Measurements from ENCODE around the gene GPR141.

GPR141 gene

DNA sequence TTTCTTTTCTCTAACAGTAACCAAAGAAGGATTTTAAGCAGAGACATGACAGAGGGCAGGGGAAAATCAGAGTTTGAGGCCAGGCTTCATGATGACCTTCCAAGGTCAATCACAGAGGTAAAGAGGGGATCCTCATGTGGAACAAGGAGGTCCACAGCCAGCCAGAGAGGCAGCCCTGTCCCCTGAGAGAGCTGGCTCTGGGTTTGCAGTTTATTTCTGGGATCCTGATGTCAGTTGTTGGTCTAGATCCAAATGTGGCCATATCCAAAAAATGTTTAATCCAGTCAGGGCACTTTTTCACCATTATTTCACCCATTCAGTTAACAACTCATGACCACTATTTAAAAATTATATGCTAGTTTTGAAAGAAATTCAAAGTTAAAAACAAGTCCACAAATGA, 45.6 kb downstream of the GPR141 start:
- DNase-seq (ENCODE audit: insufficient read length, low spot score) (no peak), FAIRE-seq (no peak)

DNA sequence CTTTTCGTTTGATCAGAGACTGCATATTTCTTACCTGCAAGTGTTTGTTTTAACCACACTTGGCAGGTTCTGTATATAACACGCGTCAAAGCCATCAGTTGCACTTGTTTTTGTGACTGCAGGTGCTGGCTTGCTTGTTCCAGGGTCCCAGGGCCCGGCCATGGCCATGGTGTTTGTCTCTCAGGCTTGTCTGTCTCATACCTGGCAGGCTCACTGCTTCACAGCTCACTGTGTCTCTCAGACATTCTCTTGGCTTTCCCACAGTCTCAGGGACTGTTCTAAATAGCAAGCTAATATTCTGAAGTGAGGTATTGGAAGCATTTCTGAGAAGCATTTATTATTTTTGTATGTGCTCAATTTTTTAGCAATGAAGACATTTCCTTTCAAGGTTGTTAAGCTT, 46.9 kb downstream of the GPR141 start:
- FAIRE-seq = no peak

DNA sequence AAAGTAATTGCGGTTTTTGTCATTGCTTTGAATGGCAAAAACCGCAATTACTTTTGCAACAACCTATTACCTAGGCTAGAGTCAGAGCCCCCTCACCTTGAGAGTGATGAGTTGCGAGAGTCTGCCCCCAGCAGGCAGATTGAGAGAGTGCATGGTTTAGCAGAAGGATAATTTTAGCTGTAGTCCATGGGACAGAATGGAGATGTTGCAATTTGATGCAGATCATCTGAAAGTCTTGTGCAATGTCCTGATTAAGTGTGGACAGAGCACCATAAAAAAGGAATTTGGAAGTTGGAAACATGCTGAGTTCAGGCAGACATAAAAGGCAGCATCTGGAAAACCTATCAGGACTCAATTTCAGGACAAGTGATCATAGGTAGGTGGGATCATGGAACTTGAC, 48.7 kb downstream of the GPR141 start:
- DNase-seq (ENCODE audit: insufficient read length, low spot score) = no peak
- FAIRE-seq = no peak

More for the DNA sequence above, 46.9 kb downstream of the GPR141 start:
- DNase-seq (ENCODE audit: insufficient read length, low spot score) = no peak

DNA sequence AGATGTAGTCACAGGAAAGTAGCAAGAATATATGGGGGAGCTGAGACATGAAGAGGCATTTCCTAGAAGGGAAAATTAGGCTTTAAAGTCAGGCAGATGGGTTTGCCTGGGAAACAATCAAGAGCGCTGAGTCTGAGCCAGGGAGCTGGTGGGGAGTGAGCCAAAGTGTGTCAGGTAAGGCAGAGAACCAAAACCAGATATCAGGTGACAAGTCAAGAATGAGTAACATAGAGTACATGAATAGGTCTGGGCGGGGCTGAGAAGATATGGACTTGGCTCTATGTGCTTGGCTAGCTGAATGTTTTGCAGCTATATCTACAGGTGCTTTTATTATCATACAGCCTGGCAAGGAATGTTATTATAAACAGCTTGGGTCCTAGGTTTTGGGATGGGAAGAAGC, 49.3 kb downstream of the GPR141 start:
- DNase-seq (ENCODE audit: insufficient read length, low spot score) (no peak), FAIRE-seq (no peak)

DNA sequence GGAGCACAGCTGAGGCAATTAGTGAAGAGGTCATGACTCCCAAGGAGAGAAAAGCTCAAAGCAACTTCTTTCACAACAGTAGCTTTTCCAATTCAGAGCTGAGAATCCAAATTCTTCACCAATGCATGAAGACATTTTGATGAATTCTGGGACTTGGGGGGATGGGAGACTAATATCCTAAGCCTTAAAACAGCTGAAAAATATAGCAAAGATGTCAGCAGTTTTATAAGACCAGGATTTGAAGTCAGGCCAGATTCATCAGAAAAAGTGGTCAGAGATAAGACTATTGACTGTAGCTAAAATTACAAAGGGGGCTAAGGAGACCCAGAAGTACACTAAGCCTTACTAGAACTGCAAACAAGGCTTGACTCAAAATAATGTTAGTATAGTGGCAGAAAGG, 51.6 kb downstream of the GPR141 start:
- no peak for DNase-seq (ENCODE audit: insufficient read length, low spot score)
- no peak for FAIRE-seq

DNA sequence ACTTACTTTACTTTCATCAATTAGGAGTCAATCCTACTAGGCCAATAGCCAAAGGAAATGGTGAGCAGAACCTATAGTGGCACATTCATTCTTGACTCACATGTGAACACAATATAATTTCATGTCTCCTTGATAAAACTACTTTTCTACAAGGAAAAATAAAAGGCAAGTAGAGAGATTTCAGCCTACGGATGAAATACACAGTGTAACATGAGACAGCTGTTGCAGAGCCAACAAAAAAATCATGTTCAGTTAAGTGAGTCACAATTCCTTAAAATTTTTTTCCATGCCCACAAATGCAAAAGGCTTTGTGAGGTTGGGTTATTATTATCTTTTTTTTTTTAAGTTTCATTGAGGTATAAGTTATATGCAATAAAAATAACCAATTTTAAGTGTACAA, 54.8 kb downstream of the GPR141 start:
- DNase-seq (ENCODE audit: insufficient read length, low spot score) = no peak
- no peak for FAIRE-seq

DNA sequence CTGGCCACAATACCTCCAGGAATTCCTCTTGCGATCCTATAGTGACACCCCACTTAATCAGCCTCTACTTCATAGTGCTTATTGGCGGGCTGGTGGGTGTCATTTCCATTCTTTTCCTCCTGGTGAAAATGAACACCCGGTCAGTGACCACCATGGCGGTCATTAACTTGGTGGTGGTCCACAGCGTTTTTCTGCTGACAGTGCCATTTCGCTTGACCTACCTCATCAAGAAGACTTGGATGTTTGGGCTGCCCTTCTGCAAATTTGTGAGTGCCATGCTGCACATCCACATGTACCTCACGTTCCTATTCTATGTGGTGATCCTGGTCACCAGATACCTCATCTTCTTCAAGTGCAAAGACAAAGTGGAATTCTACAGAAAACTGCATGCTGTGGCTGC, 56.8 kb downstream of the GPR141 start:
- DNase-seq (ENCODE audit: insufficient read length, low spot score) = no peak
- no peak for FAIRE-seq

DNA sequence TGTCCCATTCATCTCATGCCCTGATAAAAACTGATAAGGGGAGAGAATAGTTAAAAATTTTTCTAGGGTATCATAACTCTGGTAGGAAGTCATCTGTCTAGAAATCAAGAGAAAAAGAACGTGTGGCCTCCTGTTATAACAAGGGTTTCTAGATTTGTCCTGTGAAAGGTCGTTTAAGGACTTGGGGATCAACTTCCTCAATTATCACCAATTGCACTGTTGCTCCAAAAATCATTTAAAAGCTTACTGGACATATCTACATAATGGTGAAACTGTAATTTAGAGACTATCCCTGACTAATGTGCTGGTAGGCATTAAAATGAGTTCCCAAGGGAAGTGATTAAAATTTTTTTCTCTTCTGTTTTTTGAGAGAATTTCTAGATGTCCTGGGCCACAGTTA, 58.2 kb downstream of the GPR141 start:
- FAIRE-seq (no peak), DNase-seq (ENCODE audit: insufficient read length, low spot score) (no peak)

DNA sequence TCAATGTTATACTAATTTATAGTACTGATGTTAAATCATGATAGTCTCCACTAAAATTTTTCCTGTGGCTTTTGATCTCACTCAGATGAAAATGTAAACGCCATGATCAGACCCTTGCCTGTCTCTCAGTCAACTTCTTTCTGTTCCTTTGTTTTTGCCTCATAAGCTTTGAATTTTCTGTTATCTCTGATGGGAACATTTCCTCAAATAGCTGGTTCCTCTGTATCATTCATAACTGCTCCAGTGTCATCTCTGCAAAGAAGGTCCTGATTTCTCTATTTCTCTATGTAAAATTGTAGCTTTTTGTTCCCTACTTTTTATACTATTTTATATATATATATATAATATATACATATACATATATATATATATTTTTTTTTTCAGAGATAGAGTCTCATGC, 67.5 kb downstream of the GPR141 start:
- no peak for FAIRE-seq
- no peak for DNase-seq (ENCODE audit: insufficient read length, low spot score)

DNA sequence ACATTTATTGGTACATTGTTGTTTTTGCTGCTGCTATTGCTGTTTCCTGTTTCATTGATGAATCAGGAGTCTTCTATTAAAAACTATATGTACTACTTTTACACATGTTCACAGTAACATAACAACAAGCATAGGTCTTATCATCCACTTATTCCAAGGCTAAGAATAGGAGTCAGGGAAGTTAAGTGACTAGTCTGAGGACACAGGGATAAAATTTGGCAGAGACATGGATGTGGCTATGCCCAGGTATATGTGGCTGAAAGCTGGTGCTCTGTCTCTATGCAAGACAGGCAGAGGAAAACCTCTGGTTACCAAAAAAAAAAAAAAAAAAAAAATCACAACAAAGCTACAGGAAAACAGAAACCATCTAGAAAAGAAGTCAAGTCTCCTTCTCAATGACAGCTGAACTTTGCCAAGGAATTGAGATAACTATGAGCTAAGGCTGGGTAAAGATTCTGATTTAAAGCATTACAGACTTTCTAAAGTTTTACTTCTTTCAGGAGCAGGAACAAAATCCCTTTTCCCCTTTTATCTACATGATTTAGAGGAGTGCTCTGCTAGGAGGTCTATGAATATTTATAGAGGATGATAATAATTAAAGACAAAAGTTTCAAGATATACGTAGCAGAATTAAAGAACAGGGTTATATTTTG, 70.0 kb downstream of the GPR141 start:
- no peak for FAIRE-seq
- DNase-seq (ENCODE audit: insufficient read length, low spot score) = no peak

DNA sequence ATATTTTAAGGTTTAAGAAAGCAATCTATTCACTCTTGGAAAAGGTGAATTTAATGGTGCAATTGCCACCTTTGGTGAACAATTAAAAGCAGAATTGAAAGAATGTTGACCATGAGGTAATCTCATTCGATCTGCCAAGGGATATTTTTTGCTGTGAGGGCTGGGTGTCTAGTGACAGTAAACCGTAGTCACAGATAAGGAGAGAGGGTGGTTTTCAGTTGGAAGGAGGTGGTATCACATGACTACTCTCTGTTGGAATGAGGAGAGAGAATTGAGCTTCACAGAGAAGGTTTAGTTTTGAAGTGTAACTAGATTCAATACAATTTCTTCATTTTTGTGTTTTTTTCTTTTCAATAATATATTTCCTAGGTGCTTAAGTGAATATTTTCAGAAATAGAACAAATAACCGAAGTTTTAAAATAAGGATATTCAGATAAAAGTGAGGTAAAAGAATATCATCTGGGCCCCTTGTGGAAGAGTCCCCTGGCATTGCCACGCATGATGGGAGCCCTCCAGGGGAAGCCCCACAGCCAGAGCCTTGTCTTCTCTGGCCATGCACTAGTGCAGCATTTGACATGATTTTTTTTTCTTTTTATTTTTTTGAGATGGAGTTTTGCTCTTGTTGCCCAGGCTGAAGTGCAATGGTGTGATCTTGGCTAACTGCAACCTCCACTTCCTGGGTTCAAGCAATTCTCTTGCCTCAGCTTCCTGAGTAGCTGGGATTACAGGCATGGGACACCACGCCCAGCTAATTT, 73.4 kb downstream of the GPR141 start:
- no peak for FAIRE-seq
- no peak for DNase-seq (ENCODE audit: insufficient read length, low spot score)

DNA sequence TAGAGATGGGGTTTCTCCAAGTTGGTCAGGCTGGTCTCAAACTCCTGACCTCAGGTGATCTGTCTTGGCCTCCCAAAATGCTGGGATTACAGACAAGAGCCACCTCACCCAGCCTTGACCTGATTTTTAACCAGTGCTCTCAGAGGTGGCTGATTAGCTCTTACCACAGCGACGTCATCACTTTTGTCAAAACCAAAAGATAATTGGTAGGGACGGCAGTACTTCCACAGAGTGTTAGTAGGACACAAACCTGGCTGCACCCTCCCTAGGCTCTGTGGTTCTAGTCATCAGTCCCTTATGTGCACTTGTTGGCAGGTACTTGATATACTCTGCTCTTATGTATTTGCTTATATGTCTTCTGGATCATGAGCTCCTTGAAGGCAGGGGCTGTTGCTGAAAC, 74.0 kb downstream of the GPR141 start:
- DNase-seq (ENCODE audit: insufficient read length, low spot score) (no peak), FAIRE-seq (no peak)

DNA sequence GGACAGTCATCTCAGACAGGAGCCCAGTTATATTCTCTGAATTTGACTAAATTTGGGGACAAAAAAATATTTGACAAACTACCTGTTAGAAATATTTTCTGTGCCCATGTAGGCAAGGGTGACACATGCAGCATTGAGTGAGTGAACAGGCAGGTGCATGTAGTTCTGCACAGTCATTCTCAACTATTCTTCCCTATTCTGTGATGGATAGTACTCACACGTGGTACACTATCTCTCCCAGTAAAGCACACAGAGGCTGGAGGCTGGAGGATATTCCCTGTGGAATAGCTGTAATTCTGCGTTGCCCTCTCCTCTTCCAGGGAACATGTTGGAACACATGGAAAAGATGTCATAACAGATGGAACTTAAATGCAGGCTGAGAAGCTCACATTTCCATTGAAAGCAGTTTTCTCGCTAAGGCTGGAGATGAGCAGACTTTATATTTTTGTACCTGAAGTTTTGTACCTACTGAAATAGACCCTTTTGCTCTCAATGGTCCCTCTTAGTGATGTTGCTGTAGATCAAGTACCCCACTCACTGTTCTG, 75.0 kb downstream of the GPR141 start:
- no peak for FAIRE-seq
- no peak for DNase-seq (ENCODE audit: insufficient read length, low spot score)

DNA sequence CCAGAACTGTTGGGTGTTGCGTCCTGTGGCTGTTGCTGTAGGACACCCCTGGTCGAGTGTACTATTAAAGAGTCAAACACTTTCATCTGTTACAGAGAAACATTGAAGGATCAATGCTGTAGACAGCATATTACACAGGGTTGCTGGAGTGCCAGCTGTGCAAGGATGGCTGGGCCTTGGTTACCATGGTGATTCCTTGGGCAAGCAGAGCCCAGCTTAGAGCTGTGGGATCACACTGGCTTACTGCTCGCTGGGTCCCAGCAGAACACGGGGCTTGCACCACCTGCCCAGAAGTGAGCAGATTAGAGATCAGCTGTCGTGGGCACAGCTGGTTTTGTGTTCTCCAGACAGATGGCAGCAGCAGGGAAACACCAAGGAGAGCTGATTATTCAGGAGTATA, 76.0 kb downstream of the GPR141 start:
- no peak for DNase-seq (ENCODE audit: insufficient read length, low spot score)
- FAIRE-seq = no peak

DNA sequence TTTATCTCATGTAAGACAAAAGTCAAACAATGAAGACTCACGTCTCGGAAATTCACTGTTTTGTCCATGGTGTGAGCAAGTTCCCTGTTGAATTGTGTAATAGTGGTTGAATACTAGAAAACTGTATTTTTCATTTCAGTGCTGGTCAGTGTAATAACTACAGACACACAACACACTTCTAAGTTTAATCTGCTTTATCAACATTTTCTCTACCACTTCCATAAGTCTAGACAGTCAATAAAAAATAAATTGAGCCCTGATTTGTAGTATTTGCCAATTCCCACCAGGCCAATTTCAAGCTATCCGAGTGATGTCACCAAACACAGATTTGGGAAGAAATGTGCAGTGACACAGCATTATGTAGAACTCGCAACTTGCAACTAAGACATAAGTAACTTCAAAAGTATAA, 81.9 kb downstream of the GPR141 start:
- FAIRE-seq (no peak), DNase-seq (ENCODE audit: insufficient read length, low spot score) (no peak)

DNA sequence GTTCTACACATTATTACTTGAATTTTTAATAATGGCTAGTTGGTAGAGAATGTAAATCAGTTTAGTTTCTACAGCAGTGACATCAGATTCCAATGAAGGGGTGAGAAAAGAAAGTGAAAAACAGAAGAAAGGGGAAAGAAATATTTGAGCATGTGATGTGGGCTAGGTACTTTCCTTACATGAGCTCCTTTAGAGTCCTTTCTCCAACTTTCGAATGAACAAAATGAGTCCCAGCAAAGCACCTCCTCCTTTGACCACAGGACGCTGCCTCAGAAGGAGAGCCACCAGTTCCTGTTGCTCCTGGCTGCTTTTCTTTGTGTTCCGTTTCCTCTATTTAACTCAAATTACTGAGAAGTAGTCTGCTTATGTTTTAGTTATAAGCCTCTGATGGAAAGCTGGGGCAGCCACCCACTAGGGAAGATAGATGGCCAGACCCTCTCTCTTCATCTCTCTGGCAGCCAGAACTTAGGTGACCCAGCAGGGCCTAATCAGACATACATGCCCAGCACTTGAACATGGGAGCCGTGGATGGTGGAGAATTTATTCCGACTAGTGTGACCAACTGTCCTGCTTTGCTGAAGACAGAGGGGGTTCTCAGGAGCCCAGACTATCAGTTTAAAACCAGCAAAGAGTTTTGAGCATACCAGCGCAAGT, 82.4 kb downstream of the GPR141 start:
- no peak for DNase-seq (ENCODE audit: insufficient read length, low spot score)
- FAIRE-seq = no peak

DNA sequence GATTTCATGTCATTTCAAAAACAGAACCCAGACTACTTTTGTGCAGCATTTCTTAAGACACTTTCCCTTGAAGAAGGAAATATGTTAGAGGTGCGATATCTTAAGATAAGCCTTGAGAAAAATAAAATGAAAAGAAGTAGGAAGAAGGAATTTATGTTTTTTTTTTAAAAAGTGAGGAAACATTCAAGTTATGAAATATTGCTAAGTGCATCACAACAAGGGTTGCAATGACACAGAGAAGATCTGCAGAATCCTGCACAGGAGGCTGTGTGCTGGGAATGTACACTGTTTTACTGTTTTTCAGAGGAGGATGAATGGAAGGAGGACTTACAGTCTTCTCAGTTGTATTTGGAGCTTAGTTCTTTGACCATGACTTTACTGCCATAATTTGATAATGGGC, 85.0 kb downstream of the GPR141 start:
- FAIRE-seq = no peak
- no peak for DNase-seq (ENCODE audit: insufficient read length, low spot score)

DNA sequence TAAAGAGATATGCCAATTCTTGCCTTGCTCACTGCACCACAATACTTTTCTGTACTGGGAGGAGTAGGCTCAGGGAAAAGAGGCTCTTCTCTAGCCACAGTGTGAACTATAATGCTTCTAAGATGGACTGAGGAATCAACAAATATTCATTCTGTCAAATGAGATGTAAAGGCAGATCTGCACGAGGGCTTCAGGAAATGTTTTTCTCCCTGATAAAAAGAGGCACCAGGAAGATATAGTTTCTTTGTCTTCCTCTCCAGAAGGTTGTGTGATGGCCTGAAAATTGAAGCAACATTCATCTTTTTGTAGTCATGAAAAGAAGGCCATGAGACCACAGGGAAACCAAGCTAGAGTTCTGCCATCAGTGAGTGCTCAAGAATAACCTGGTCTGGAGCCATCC, 85.7 kb downstream of the GPR141 start:
- FAIRE-seq (no peak), DNase-seq (ENCODE audit: insufficient read length, low spot score) (no peak)

DNA sequence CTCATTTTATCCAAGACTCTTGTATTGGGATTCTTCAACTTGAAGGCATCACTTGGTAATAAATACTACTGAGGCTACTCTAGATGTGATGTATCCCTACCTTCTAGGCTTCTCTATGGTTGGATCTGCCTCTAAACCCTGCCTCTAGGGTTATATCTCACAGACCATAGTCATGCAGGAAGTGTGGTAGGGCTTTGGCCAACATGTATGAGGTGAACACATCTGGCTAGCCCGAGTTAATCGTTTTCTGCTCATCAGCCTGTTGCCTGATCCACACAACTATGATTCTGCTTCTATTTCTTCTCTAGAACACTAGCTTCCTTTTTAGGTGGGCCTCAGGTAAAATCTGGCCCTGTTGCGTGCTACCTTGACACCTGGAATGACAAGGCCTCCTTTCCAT, 86.2 kb downstream of the GPR141 start:
- no peak for FAIRE-seq
- no peak for DNase-seq (ENCODE audit: insufficient read length, low spot score)

DNA sequence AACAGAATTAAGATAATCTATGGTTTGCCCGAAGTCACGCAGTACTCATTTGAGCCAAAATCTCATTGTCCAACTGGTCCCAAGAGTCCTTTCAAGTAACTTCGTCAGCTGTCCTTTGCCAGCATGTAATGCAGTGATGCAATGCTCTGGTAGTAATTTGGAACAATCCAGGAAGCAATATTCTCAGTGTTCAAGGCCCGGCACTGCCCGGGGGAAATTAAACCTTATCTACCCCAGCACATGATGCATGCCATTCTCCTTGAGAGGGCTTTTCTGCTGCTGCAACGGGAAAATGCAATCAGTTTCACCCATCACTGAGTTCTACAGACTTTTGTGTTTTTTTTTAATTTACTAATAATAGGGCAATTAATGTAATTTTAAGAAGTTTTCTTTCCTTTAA, 87.3 kb downstream of the GPR141 start:
- FAIRE-seq = no peak
- DNase-seq (ENCODE audit: insufficient read length, low spot score) = no peak

DNA sequence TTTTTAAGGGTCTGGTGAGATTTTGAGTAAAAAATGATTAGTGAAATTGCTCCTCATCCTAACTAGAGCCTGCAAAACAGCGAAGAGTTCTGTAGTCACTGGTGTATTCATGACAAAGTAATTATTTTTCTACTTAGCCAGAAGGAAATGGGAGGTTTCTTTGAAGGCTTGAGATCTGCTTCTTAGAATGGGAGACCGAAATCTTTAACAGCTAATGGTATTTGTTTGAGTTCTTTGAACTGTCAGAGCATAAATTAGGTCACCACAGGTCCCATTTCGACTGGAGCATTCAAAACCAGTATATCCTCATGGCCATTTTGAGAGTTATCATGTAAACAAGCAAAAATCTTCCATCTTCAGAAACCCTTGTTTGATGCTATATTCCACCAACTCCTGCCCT, 87.8 kb downstream of the GPR141 start:
- FAIRE-seq (no peak), DNase-seq (ENCODE audit: insufficient read length, low spot score) (no peak)

DNA sequence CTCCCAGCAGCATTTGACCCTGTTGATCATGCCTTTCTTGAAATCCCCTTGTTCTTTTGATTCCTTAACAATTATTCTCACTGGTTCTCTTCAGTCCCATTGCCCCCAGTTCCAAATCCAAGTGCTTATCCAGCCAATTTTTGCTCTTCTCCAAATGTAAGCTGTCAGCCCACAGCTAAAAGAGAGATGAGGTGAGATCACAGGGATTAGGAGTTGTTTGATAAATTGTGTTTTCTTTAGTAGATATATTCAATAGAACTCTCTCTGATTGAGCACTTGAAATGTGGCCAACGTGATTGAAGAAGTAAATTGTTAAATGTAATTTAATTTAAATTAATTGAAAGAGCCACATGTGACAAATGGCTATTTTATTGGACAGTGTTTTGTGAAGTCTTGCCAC, 88.2 kb downstream of the GPR141 start:
- FAIRE-seq (no peak), DNase-seq (ENCODE audit: insufficient read length, low spot score) (no peak)

Data from HTR-8/SVneo (cell line).